H9 (cell line): ENCODE results near the gene LETM1. TPM values are rescaled to one million over a fixed set of nuclear protein-coding genes. Genes with fewer than 3 reads are reported as not detected.

Source experiments
- DNase-seq: peaks from one replicate; pipeline ENCODE4 v3.0.0-alpha.2; 2017
- H2AFZ ChIP-seq: one replicate; pipeline ENCODE4 v1.6.1; 2013; ENCODE audit warnings: mild to moderate bottlenecking, low read length, control low read depth, moderate library complexity
- H2AK5ac ChIP-seq: 2 replicates; pipeline ENCODE4 v1.6.1; 2013; ENCODE audit warnings: low read length, control low read depth, mixed read lengths; ENCODE audit not compliant: insufficient read length
- H2BK120ac ChIP-seq: one replicate; pipeline ENCODE4 v1.6.1; 2013; ENCODE audit warnings: low read depth, mild to moderate bottlenecking, low read length, control low read depth, inconsistent platforms; ENCODE audit not compliant: poor library complexity, severe bottlenecking
- H2BK12ac ChIP-seq: 2 replicates; pipeline ENCODE4 v1.6.1; 2013; ENCODE audit warnings: low read length, control low read depth, mixed read lengths, low read depth; ENCODE audit not compliant: insufficient read length
- H2BK15ac ChIP-seq: 2 replicates; pipeline ENCODE4 v1.6.1; 2013; ENCODE audit warnings: low read depth, low read length, control low read depth
- H2BK20ac ChIP-seq: one replicate; pipeline ENCODE4 v1.6.1; 2013; ENCODE audit warnings: low read depth, mild to moderate bottlenecking, low read length, control low read depth, inconsistent platforms; ENCODE audit not compliant: poor library complexity, severe bottlenecking
- H2BK5ac ChIP-seq: 2 replicates; pipeline ENCODE4 v1.6.1; 2013; ENCODE audit warnings: low read length, control low read depth, mixed read lengths; ENCODE audit not compliant: insufficient read length
- H3K14ac ChIP-seq: 2 replicates; pipeline ENCODE4 v1.6.1; 2013; ENCODE audit warnings: low read length, control low read depth; ENCODE audit not compliant: insufficient read depth
- H3K18ac ChIP-seq: 2 replicates; pipeline ENCODE4 v1.6.1; 2013; ENCODE audit warnings: low read depth, mild to moderate bottlenecking, mixed read lengths, low read length, control low read depth; ENCODE audit not compliant: insufficient read length
- H3K23ac ChIP-seq: 2 replicates; pipeline ENCODE4 v1.6.1; 2013; ENCODE audit warnings: low read length, control low read depth, mixed read lengths, low read depth; ENCODE audit not compliant: insufficient read length
- H3K23me2 ChIP-seq: 2 replicates; pipeline ENCODE4 v1.6.1; 2013; ENCODE audit warnings: low read depth, mild to moderate bottlenecking, mixed read lengths, low read length, control low read depth; ENCODE audit not compliant: insufficient read length, poor library complexity, severe bottlenecking
- H3K27ac ChIP-seq: 2 replicates; pipeline ENCODE4 v1.5.1; 2013; ENCODE audit warnings: low read length, control low read depth, mixed read lengths, low read depth; ENCODE audit not compliant: insufficient read length
- H3K27me3 ChIP-seq: 2 replicates; pipeline ENCODE4 v1.6.1; 2013; ENCODE audit warnings: low read length, control low read depth, inconsistent platforms; ENCODE audit not compliant: insufficient read depth
- H3K4ac ChIP-seq: 2 replicates; pipeline ENCODE4 v1.6.1; 2013; ENCODE audit warnings: low read depth, mild to moderate bottlenecking, control low read depth, inconsistent platforms, low read length, moderate library complexity
- H3K4me1 ChIP-seq: 2 replicates; pipeline ENCODE4 v1.6.1; 2013; ENCODE audit warnings: low read length, control low read depth, inconsistent platforms; ENCODE audit not compliant: insufficient read depth
- H3K4me2 ChIP-seq: 2 replicates; pipeline ENCODE4 v1.6.1; 2013; ENCODE audit warnings: low read length, control low read depth, mixed read lengths; ENCODE audit not compliant: insufficient read length, insufficient read depth
- H3K56ac ChIP-seq: 2 replicates; pipeline ENCODE4 v1.6.1; 2013; ENCODE audit warnings: low read depth, mild to moderate bottlenecking, mixed read lengths, low read length, control low read depth; ENCODE audit not compliant: insufficient read length
- H3K79me1 ChIP-seq: 2 replicates; pipeline ENCODE4 v1.6.1; 2013; ENCODE audit warnings: low read depth, mild to moderate bottlenecking, moderate library complexity, low read length, control low read depth, inconsistent platforms; ENCODE audit not compliant: insufficient read depth, poor library complexity, severe bottlenecking
- H3K79me2 ChIP-seq: 2 replicates; pipeline ENCODE4 v1.6.1; 2013; ENCODE audit warnings: low read length, control low read depth, inconsistent platforms; ENCODE audit not compliant: insufficient read depth
- H3K9ac ChIP-seq: 2 replicates; pipeline ENCODE4 v1.6.1; 2013; ENCODE audit warnings: low read length, control low read depth, mixed read lengths; ENCODE audit not compliant: insufficient read length; ENCODE audit errors: extremely low read depth
- H3K9me3 ChIP-seq: one replicate; pipeline ENCODE4 v1.6.1; 2013; ENCODE audit warnings: low read depth, low read length, inconsistent platforms; ENCODE audit not compliant: control insufficient read depth
- H3T11ph ChIP-seq: one replicate; pipeline ENCODE4 v1.6.1; 2013; ENCODE audit warnings: mild to moderate bottlenecking, low read length, control low read depth, inconsistent platforms
- H4K20me1 ChIP-seq: one replicate; pipeline ENCODE4 v1.6.1; 2013; ENCODE audit not compliant: control insufficient read depth, insufficient read length, insufficient read depth
- H4K5ac ChIP-seq: 2 replicates; pipeline ENCODE4 v1.6.1; 2013; ENCODE audit warnings: low read depth, mild to moderate bottlenecking, mixed read lengths, low read length, control low read depth; ENCODE audit not compliant: insufficient read length
- H4K8ac ChIP-seq: replicated peaks from 2 replicates; pipeline ENCODE4 v1.6.1; 2013; ENCODE audit warnings: low read length, control low read depth, mixed read lengths, low read depth; ENCODE audit not compliant: insufficient read length
- H4K91ac ChIP-seq: 2 replicates; pipeline ENCODE4 v1.6.1; 2013; ENCODE audit warnings: low read depth, mild to moderate bottlenecking, moderate library complexity, mixed read lengths, low read length, control low read depth; ENCODE audit not compliant: insufficient read length
- H3K27ac Mint-ChIP-seq, 3 experiments: 2 replicates in 2 of 3; 3 replicates in 1 of 3; pipeline ENCODE4 v1.8.0; 2020 to 2021; ENCODE audit warnings: mixed read lengths in 3 of 3, mild to moderate bottlenecking in 1 of 3, moderate library complexity in 1 of 3
- H3K27me3 Mint-ChIP-seq: 2 replicates; pipeline ENCODE4 v1.8.0; 2021; ENCODE audit warnings: low read depth, mild to moderate bottlenecking, moderate library complexity, mixed read lengths
- H3K36me3 Mint-ChIP-seq, 3 experiments: 2 replicates in 2 of 3; 3 replicates in 1 of 3; pipeline ENCODE4 v1.8.0; 2020 to 2021; ENCODE audit warnings: low read depth in 3 of 3, mixed read lengths in 3 of 3; ENCODE audit not compliant: insufficient read depth in 1 of 3
- H3K4me1 Mint-ChIP-seq, 2 experiments: 2 replicates each; pipeline ENCODE4 v1.8.0; 2020; ENCODE audit warnings: mixed read lengths in 2 of 2
- H3K4me3 Mint-ChIP-seq, 2 experiments: 2 replicates in 1 of 2; 3 replicates in 1 of 2; pipeline ENCODE4 v1.8.0; 2020 to 2021; ENCODE audit warnings: mild to moderate bottlenecking in 2 of 2, mixed read lengths in 2 of 2, moderate library complexity in 1 of 2
- H3K9me3 Mint-ChIP-seq, 2 experiments: 2 replicates in 1 of 2; 3 replicates in 1 of 2; pipeline ENCODE4 v1.8.0; 2020; ENCODE audit warnings: mild to moderate bottlenecking in 2 of 2, mixed read lengths in 2 of 2, moderate library complexity in 1 of 2
- WGBS: extraction: QIAGEN DNeasy Blood & Tissue Kit; methylation state at CpG from one replicate; pipeline ENCODE4 v1.1.7; 2013; ENCODE audit warnings: missing lambda C conversion rate, low lambda C conversion rate, mixed read lengths; ENCODE audit not compliant: insufficient read length; ENCODE audit errors: extremely low coverage; 5-methylcytosine and 5-hydroxymethylcytosine counted together
- total RNA-seq: library from RNA; stranded (reverse); gene quantifications from 2 replicates; pipeline ENCODE4 v1.2.1, GENCODE V29; 2021
- TF ChIP-seq, protein P1 (sequence below): fragments of 200-600 bp; sonication (generic); conservative IDR thresholded peaks from 3 replicates; pipeline ENCODE4 v1.8.0; 2021; ENCODE audit warnings: antibody characterized with exemption, mild to moderate bottlenecking

LETM1 gene
- total RNA-seq, 1 experiment from 2014 or later = 43.4 TPM

GRCh38 chr4:1890979-1891570 is 35.1 kb upstream of the LETM1 start:
- Histone ChIP-seq H2BK15ac (no peak overlapping the region), H3K23ac (no peak overlapping the region), H3K27ac (no peak overlapping the region), H3K4me2 (no peak overlapping the region), H4K5ac (no peak overlapping the region), H2AK5ac (no peak overlapping the region), H3K4me1 (no peaks in the 10 kb centered on the region), H3K14ac (no peak overlapping the region), H3K9ac (no peak overlapping the region), H2BK5ac (no peak overlapping the region), H2AFZ (no peak overlapping the region), H3K18ac (no peak overlapping the region), H4K8ac (no peak overlapping the region), H3K9me3 (no peaks in the 10 kb centered on the region), H2BK20ac (no peak overlapping the region), H3K79me2 (peaks cover 16% of the 10 kb centered on the region), H3K56ac (no peak overlapping the region), H3K23me2 (no peaks in the 10 kb centered on the region), H3T11ph (no peak overlapping the region), H2BK120ac (no peak overlapping the region), H2BK12ac (no peak overlapping the region), H3K4ac (no peak overlapping the region), H3K79me1 (peaks cover 7% of the 10 kb centered on the region), H4K91ac (no peak overlapping the region), H3K27me3 (no peaks in the 10 kb centered on the region), H4K20me1 (no peaks in the 10 kb centered on the region)
- no peak overlapping the region for H3K4me3 Mint-ChIP-seq
- H3K27me3 Mint-ChIP-seq = no peaks in the 10 kb centered on the region
- no peak for DNase-seq
- H3K4me1 Mint-ChIP-seq = peaks cover 2 to 11% of the 10 kb centered on the region in 2 experiments; a peak in 2 of 4 replicates
- TF ChIP-seq, protein P1, sequence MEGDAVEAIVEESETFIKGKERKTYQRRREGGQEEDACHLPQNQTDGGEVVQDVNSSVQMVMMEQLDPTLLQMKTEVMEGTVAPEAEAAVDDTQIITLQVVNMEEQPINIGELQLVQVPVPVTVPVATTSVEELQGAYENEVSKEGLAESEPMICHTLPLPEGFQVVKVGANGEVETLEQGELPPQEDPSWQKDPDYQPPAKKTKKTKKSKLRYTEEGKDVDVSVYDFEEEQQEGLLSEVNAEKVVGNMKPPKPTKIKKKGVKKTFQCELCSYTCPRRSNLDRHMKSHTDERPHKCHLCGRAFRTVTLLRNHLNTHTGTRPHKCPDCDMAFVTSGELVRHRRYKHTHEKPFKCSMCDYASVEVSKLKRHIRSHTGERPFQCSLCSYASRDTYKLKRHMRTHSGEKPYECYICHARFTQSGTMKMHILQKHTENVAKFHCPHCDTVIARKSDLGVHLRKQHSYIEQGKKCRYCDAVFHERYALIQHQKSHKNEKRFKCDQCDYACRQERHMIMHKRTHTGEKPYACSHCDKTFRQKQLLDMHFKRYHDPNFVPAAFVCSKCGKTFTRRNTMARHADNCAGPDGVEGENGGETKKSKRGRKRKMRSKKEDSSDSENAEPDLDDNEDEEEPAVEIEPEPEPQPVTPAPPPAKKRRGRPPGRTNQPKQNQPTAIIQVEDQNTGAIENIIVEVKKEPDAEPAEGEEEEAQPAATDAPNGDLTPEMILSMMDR = no peak
- no peaks in the 10 kb centered on the region for H3K9me3 Mint-ChIP-seq
- peaks cover 7 to 19% (median 7%) of the 10 kb centered on the region in 3 experiments; a peak in 6 of 7 replicates for H3K36me3 Mint-ChIP-seq
- H3K27ac Mint-ChIP-seq = 0 out of 7 replicates have a peak overlapping the region, but pooled peaks of 1 of the 3 experiments have one; percentile 37
- WGBS = no CpG with 5 or more reads among the region's 11 CpGs
